Panc1 (cell line): ENCODE results near the gene GRN. TPM values are rescaled to one million over a fixed set of nuclear protein-coding genes. Genes with fewer than 3 reads are reported as not detected.
A peak's percentile ranks its signal among the peaks of the same experiment; 100 is the strongest.

Experiments used
- ATAC-seq: fragments of 200-7000 bp; cut with Tn5 transposase; 2 replicates; pipeline ENCODE4 v1.9.1; 2020; ENCODE audit warnings: mild to moderate bottlenecking, moderate library complexity
- BruUV-seq: library from RNA; stranded (reverse); fragments of 400-500 nt; replicated peaks from 2 replicates; lab custom pipeline; 2021; lab: Mats Ljungman, UMichigan
- CTCF ChIA-PET: fragments of 300-600 bp; sonication (Branson Sonifier 250); formaldehyde crosslinking; loops from one replicate; lab custom pipeline; 2022; ENCODE audit warnings: antibody characterized with exemption; lab: Charles Lee
- POLR2A ChIA-PET: fragments of 300-600 bp; sonication (Branson Sonifier 250); formaldehyde crosslinking; loops from one replicate; lab custom pipeline; 2022; ENCODE audit warnings: antibody characterized with exemption; lab: Charles Lee
- DNase-seq: peaks from one replicate; pipeline ENCODE4 v3.0.0-alpha.2; 2010; ENCODE audit warnings: low read depth, low spot score
- H3K27ac ChIP-seq: 2 replicates; pipeline ENCODE4 v1.5.1; 2011; ENCODE audit warnings: mild to moderate bottlenecking, low read length, inconsistent platforms
- H3K27me3 ChIP-seq: fragments of 200-500 bp; sonication (Bioruptor generic); 2 replicates; pipeline ENCODE4 v1.6.0; 2014; ENCODE audit warnings: low read length, inconsistent platforms; ENCODE audit not compliant: control insufficient read depth, insufficient read depth
- H3K36me3 ChIP-seq: fragments of 200-500 bp; sonication (Bioruptor generic); 2 replicates; pipeline ENCODE4 v1.5.1; 2014; ENCODE audit warnings: inconsistent platforms, mild to moderate bottlenecking, low read length, moderate library complexity; ENCODE audit not compliant: control insufficient read depth, insufficient read depth
- H3K4me1 ChIP-seq: 2 replicates; pipeline ENCODE4 v1.5.1; 2011; ENCODE audit warnings: inconsistent platforms, mild to moderate bottlenecking, low read length, moderate library complexity; ENCODE audit not compliant: control insufficient read depth, insufficient read depth
- H3K4me3 ChIP-seq, 2 experiments: 2 replicates each; pipeline ENCODE4 v1.5.1; 2011 to 2012; ENCODE audit warnings: low read depth in 2 of 2, low read length in 2 of 2, mild to moderate bottlenecking in 2 of 2, inconsistent platforms in 1 of 2, moderate library complexity in 1 of 2
- H3K9me3 ChIP-seq: fragments of 200-500 bp; sonication (Bioruptor generic); 2 replicates; pipeline ENCODE4 v1.5.1; 2014; ENCODE audit warnings: low read depth, mild to moderate bottlenecking, inconsistent platforms, low read length, moderate library complexity; ENCODE audit not compliant: control insufficient read depth, insufficient read depth
- POLR2AphosphoS5 ChIP-seq: IDR thresholded peaks from 2 replicates; pipeline ENCODE4 v1.6.1; 2012; ENCODE audit warnings: mild to moderate bottlenecking, low read depth, low read length, moderate library complexity
- SIN3A ChIP-seq: IDR thresholded peaks from 2 replicates; pipeline ENCODE4 v1.6.1; 2012; ENCODE audit warnings: low read depth, mild to moderate bottlenecking, low read length, moderate library complexity, borderline replicate concordance; ENCODE audit not compliant: insufficient read depth
- TCF7L2 ChIP-seq: IDR thresholded peaks from 2 replicates; pipeline ENCODE4 v1.6.1; 2011; ENCODE audit warnings: mild to moderate bottlenecking, low read depth, low read length, inconsistent platforms
- in situ Hi-C: cut with HindIII; loops from 2 replicates; pipeline ENCODE4 v1.10.0; 2016; ENCODE audit warnings: low sequenced_read_pairs, low pct_unique_long_range_greater_than_20kb
- intact Hi-C: fragments of 100-400 bp; cut with micrococcal nuclease; formaldehyde crosslinking; loops from one replicate; pipeline ENCODE4 v1.10.0; 2022; ENCODE audit not compliant: unreplicated experiment
- total RNA-seq: library from RNA; stranded (reverse); gene quantifications from one replicate; pipeline ENCODE4 v1.2.1, GENCODE V29; 2021; ENCODE audit not compliant: unreplicated experiment
- TF ChIP-seq, protein P1 (sequence below): fragments of 450-650 bp; IDR thresholded peaks from 2 replicates; pipeline ENCODE4 v1.5.1; 2017; ENCODE audit warnings: mild to moderate bottlenecking
- TF ChIP-seq, protein P2 (sequence below), 2 experiments: IDR thresholded peaks; 2 replicates each; pipeline ENCODE4 v1.6.1; 2011 to 2012; ENCODE audit warnings: low read depth in 2 of 2, control low read depth in 1 of 2, low read length in 1 of 2, mild to moderate bottlenecking in 1 of 2, moderate library complexity in 1 of 2; ENCODE audit not compliant: insufficient read depth in 1 of 2

GRN gene
- total RNA-seq, 1 experiment from 2014 or later = 304 TPM

DNA sequence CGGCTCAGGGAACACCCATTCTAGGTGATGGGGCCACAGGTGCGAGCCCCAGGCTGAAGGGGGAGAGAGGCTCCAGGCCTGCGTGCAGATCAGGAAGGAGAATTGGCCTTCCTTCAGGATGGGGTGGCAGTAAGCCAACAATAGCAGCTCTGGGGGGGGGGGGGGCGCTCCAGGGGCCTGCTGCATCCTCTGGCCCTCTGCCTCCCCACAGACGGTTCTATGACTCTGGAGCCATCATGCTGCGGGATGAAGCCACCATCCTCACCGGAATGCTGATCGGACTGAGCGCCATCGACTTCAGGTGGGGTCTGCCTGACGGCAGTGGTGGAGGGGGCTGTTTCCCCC lies 30.6 kb upstream of the GRN start:
- intact Hi-C loops = no loop called here
- ChIA-PET CTCF (interaction anchor here (0.6 kb wide), 2 partner anchors 208 to 1161 kb away, joined by 3 read pairs; no protein-coding TSS in a partner anchor), POLR2A (interaction anchor here (0.6 kb wide), 2 partner anchors 38 to 355 kb away, joined by 3 to 18 read pairs; no protein-coding TSS in a partner anchor)
- no peak for ATAC-seq
- Histone ChIP-seq H3K4me3 (peak overlapping the region; percentile 42 to 50), H3K36me3 (no peaks in the 10 kb centered on the region), H3K4me1 (no peaks in the 10 kb centered on the region), H3K27ac (no peak overlapping the region), H3K9me3 (no peaks in the 10 kb centered on the region), H3K27me3 (no peaks in the 10 kb centered on the region)
- no TSS peak for BruUV-seq
- DNase-seq = no peak
- in situ Hi-C loops = no loop called here
- TF ChIP-seq, protein P1, sequence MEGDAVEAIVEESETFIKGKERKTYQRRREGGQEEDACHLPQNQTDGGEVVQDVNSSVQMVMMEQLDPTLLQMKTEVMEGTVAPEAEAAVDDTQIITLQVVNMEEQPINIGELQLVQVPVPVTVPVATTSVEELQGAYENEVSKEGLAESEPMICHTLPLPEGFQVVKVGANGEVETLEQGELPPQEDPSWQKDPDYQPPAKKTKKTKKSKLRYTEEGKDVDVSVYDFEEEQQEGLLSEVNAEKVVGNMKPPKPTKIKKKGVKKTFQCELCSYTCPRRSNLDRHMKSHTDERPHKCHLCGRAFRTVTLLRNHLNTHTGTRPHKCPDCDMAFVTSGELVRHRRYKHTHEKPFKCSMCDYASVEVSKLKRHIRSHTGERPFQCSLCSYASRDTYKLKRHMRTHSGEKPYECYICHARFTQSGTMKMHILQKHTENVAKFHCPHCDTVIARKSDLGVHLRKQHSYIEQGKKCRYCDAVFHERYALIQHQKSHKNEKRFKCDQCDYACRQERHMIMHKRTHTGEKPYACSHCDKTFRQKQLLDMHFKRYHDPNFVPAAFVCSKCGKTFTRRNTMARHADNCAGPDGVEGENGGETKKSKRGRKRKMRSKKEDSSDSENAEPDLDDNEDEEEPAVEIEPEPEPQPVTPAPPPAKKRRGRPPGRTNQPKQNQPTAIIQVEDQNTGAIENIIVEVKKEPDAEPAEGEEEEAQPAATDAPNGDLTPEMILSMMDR = no peak
- TF ChIP-seq, protein P2, sequence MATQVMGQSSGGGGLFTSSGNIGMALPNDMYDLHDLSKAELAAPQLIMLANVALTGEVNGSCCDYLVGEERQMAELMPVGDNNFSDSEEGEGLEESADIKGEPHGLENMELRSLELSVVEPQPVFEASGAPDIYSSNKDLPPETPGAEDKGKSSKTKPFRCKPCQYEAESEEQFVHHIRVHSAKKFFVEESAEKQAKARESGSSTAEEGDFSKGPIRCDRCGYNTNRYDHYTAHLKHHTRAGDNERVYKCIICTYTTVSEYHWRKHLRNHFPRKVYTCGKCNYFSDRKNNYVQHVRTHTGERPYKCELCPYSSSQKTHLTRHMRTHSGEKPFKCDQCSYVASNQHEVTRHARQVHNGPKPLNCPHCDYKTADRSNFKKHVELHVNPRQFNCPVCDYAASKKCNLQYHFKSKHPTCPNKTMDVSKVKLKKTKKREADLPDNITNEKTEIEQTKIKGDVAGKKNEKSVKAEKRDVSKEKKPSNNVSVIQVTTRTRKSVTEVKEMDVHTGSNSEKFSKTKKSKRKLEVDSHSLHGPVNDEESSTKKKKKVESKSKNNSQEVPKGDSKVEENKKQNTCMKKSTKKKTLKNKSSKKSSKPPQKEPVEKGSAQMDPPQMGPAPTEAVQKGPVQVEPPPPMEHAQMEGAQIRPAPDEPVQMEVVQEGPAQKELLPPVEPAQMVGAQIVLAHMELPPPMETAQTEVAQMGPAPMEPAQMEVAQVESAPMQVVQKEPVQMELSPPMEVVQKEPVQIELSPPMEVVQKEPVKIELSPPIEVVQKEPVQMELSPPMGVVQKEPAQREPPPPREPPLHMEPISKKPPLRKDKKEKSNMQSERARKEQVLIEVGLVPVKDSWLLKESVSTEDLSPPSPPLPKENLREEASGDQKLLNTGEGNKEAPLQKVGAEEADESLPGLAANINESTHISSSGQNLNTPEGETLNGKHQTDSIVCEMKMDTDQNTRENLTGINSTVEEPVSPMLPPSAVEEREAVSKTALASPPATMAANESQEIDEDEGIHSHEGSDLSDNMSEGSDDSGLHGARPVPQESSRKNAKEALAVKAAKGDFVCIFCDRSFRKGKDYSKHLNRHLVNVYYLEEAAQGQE (IDR thresholded peaks at IDR 0.05; ENCODE audit: insufficient read depth in 1 of 2, low read depth in 2 of 2, low read length in 1 of 2) = no peak
- TF ChIP-seq POLR2AphosphoS5 (no peak), SIN3A (no peak), TCF7L2 (no peak)

DNA sequence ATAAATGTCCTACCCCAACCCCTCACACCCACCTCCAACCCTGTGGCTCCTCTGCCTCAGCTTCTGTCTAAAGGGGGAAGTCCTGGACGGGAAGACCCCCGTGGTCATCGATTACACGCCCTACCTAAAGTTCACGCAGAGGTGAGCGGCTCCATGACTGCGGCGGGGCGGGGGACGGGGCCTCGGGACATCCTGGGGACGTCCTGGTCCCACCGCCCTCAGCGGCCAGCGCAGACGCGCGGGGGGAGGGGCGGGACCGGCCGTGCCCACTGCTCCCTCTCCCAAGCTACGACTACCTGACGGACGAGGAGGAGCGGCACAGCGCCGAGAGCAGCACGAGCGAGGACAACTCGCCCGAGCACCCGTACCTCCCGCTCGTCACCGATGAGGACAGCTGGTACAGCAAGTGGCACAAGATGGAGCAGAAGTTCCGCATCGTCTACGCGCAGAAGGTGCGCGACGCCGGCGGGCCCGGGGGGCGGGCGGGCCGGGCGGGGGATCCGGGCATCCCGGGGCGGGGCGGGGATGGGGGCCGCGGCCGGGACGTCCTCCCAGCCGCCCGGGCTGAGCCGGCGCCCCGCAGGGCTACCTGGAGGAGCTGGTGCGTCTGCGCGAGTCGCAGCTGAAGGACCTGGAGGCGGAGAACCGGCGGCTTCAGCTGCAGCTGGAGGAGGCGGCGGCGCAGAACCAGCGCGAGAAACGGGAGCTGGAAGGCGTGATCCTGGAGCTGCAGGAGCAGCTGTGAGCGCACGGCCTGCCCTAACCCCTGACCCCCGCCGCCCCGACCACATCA lies 30.0 kb upstream of the GRN start:
- H3K9me3 ChIP-seq = no peaks in the 10 kb centered on the region
- intact Hi-C loops (no loop called here), in situ Hi-C loops (no loop called here)
- BruUV-seq = no TSS peak
- no peak for DNase-seq
- ATAC-seq = peak; percentile 78
- POLR2A ChIA-PET = interaction anchor here (0.6 kb wide), 1 partner anchor 38 kb away, joined by 18 read pairs; no protein-coding TSS in a partner anchor
- TF ChIP-seq TCF7L2 (no peak), SIN3A (no peak), POLR2AphosphoS5 (no peak)
- TF ChIP-seq, protein P1 = no peak
- TF ChIP-seq, protein P2 (IDR thresholded peaks at IDR 0.05; ENCODE audit: insufficient read depth in 1 of 2, low read depth in 2 of 2, low read length in 1 of 2) = no peak
- no peaks in the 10 kb centered on the region for H3K27me3 ChIP-seq
- CTCF ChIA-PET = interaction anchor here (0.6 kb wide), 2 partner anchors 209 to 1161 kb away, joined by 3 read pairs; no protein-coding TSS in a partner anchor
- no peaks in the 10 kb centered on the region for H3K36me3 ChIP-seq
- peak overlapping the region; percentile 42 to 50 for H3K4me3 ChIP-seq
- 0 out of 2 replicates have a peak overlapping the region, but pooled peaks have one; percentile 23 for H3K27ac ChIP-seq
- H3K4me1 ChIP-seq = no peaks in the 10 kb centered on the region
